ENCODE results near the gene PKD2. TPM values are rescaled to one million over a fixed set of nuclear protein-coding genes. Genes with fewer than 3 reads are reported as not detected.

PKD2 gene
- polyA plus RNA-seq, 1 of the 3 experiments (the other 2 are of a cell fraction), result 44.6 TPM

DNA sequence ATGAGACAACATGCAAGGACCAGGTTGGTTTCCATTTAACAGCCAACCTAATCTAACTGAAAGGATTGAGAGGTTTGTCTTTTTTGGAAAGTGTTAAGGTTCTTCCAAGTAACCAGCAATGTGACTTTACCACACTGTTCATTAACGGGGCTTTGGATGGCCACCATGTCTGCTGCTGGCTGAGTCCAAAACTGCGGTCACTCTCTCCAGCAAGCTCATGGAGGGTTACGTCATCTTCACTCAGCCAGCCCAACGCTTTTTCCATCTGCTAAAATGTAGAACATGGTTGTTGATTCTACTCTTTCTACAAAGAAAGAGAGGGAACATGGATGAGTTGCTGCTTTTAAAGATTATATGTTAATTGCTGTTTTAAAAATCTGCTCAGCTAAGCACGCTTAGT lies 11.0 kb downstream of the PKD2 start:
- TF ChIP-seq, protein P1, sequence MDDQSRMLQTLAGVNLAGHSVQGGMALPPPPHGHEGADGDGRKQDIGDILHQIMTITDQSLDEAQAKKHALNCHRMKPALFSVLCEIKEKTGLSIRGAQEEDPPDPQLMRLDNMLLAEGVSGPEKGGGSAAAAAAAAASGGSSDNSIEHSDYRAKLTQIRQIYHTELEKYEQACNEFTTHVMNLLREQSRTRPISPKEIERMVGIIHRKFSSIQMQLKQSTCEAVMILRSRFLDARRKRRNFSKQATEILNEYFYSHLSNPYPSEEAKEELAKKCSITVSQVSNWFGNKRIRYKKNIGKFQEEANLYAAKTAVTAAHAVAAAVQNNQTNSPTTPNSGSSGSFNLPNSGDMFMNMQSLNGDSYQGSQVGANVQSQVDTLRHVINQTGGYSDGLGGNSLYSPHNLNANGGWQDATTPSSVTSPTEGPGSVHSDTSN (IDR thresholded peaks at IDR 0.05), result no peak
- TF ChIP-seq ZBTB33 (IDR thresholded peaks at IDR 0.05; ENCODE audit: borderline replicate concordance, low read depth), result no peak
- TF ChIP-seq MXI1 (IDR thresholded peaks at IDR 0.05; ENCODE audit: low read depth, low read length), result no peak
- H3K9me2 ChIP-seq, result no peaks in the 10 kb centered on the region
- H3K9ac ChIP-seq, result peak overlapping the region; percentile 40
- peaks cover 24% of the 10 kb centered on the region for H4K20me1 ChIP-seq (ENCODE audit: insufficient read depth)
- 87% methylated on average over 5 of the region's 5 CpGs for WGBS (ENCODE audit: low lambda C conversion rate)
- H3F3A ChIP-seq (replicated peaks; ENCODE audit: insufficient read depth), result peaks cover 30% of the 10 kb centered on the region
- CTCF ChIA-PET, result interaction anchor here (1.1 to 1.6 kb wide), 2 partner anchors 15 to 170 kb away, joined by 3 read pairs; no protein-coding TSS in a partner anchor
- H2AFZ ChIP-seq (ENCODE audit: low read depth), result no peak overlapping the region
- no peak for DNase-seq
- H3K36me3 ChIP-seq (replicated peaks in 1 of 2; ENCODE audit: control insufficient read depth in 1 of 2, insufficient read depth in 2 of 2, low read length in 1 of 2), result peaks cover 19 to 31% of the 10 kb centered on the region in 2 experiments
- H3K4me2 ChIP-seq, result peak overlapping the region; percentile 60
- H3K79me2 ChIP-seq (ENCODE audit: insufficient read depth), result peaks cover 87% of the 10 kb centered on the region
- no peak overlapping the region; a peak in 1 of 4 replicates for H3K4me3 ChIP-seq (ENCODE audit: low read depth in 2 of 2, low read length in 1 of 2)
- peaks cover 3 to 19% of the 10 kb centered on the region in 2 experiments for H3K4me1 ChIP-seq (ENCODE audit: control insufficient read depth in 1 of 2, insufficient read depth in 2 of 2, low read depth in 1 of 2, low read length in 1 of 2)
- POLR2A ChIA-PET, result no interaction called here
- H3K27ac ChIP-seq (ENCODE audit: low read depth in 2 of 2, low read length in 1 of 2), result peak overlapping the region; percentile 50 to 93
- no peaks in the 10 kb centered on the region for H3K27me3 ChIP-seq (ENCODE audit: insufficient read depth)
- H3K9me3 ChIP-seq, result no peaks in the 10 kb centered on the region

GRCh38 chr4:88021824-88022223 lies 14.4 kb downstream of the PKD2 start:
- Histone ChIP-seq H4K20me1 (ENCODE audit: insufficient read depth) (peaks cover 5% of the 10 kb centered on the region), H3K9me3 (peaks cover 7% of the 10 kb centered on the region), H2AFZ (ENCODE audit: low read depth) (no peak overlapping the region), H3K9me2 (no peaks in the 10 kb centered on the region), H3K79me2 (ENCODE audit: insufficient read depth) (peaks cover 72% of the 10 kb centered on the region), H3K36me3 (replicated peaks in 1 of 2; ENCODE audit: control insufficient read depth in 1 of 2, insufficient read depth in 2 of 2, low read length in 1 of 2) (peaks cover 21 to 64% of the 10 kb centered on the region in 2 experiments), H3K27ac (ENCODE audit: low read depth in 2 of 2, low read length in 1 of 2) (no peak overlapping the region), H3K4me1 (ENCODE audit: control insufficient read depth in 1 of 2, insufficient read depth in 2 of 2, low read depth in 1 of 2, low read length in 1 of 2) (peaks cover 3 to 19% of the 10 kb centered on the region in 2 experiments), H3K9ac (no peak overlapping the region), H3F3A (replicated peaks; ENCODE audit: insufficient read depth) (peaks cover 24% of the 10 kb centered on the region), H3K4me3 (ENCODE audit: low read depth in 2 of 2, low read length in 1 of 2) (no peak overlapping the region), H3K4me2 (no peak overlapping the region), H3K27me3 (ENCODE audit: insufficient read depth) (no peaks in the 10 kb centered on the region)
- TF ChIP-seq JUND (IDR thresholded peaks at IDR 0.05) (no peak), FOXM1 (IDR thresholded peaks at IDR 0.05; ENCODE audit: low read depth) (no peak), MAX (IDR thresholded peaks at IDR 0.05; ENCODE audit: low read depth) (no peak), EZH2phosphoT487 (IDR thresholded peaks at IDR 0.05; ENCODE audit: borderline replicate concordance, low read depth) (no peak), MEF2A (IDR thresholded peaks at IDR 0.05; ENCODE audit: borderline replicate concordance, low read depth) (no peak), FOSL2 (IDR thresholded peaks at IDR 0.05; ENCODE audit: borderline replicate concordance, low read depth) (no peak), GABPA (IDR thresholded peaks at IDR 0.05; ENCODE audit: low read depth) (no peak), RFX5 (IDR thresholded peaks at IDR 0.05; ENCODE audit: low read length) (no peak), EP300 (IDR thresholded peaks at IDR 0.05; ENCODE audit: borderline replicate concordance in 1 of 2, low read depth in 1 of 2, low read length in 1 of 2) (no peak), POLR2AphosphoS5 (IDR thresholded peaks at IDR 0.05; ENCODE audit: low read depth, low read length) (no peak), ZBTB33 (IDR thresholded peaks at IDR 0.05; ENCODE audit: borderline replicate concordance, low read depth) (no peak), TCF12 (IDR thresholded peaks at IDR 0.05) (no peak), YY1 (IDR thresholded peaks at IDR 0.05; ENCODE audit: low read depth) (no peak), NFIC (IDR thresholded peaks at IDR 0.05; ENCODE audit: borderline replicate concordance) (no peak), NRF1 (IDR thresholded peaks at IDR 0.05; ENCODE audit: low read depth, low read length) (no peak), CHD2 (IDR thresholded peaks at IDR 0.05; ENCODE audit: low read length, partially characterized antibody) (no peak), RAD21 (IDR thresholded peaks at IDR 0.05; ENCODE audit: low read length) (no peak), RCOR1 (IDR thresholded peaks at IDR 0.05; ENCODE audit: low read length) (no peak)
- ChIA-PET POLR2A (interaction anchor here (0.7 kb wide), 1 partner anchor 14 kb away, joined by 4 read pairs; no protein-coding TSS in a partner anchor), CTCF (interaction anchor here (0.8 to 3.0 kb wide), 5 partner anchors 11 to 190 kb away, joined by 4 to 16 read pairs (median 5); no protein-coding TSS in a partner anchor)
- no peak for DNase-seq

All from SK-N-SH (cell line).